DMS 273 (cell line): Measurements from ENCODE around the gene CDC14B.
"Not testable (repeated sequence)": the region's sequence is repeated elsewhere in the genome, so short reads cannot be mapped to it uniquely, and the experiment has no call there.

Experiments
- DNase-seq: peaks from one replicate; lab custom pipeline; 2025; ENCODE audit not compliant: unreplicated experiment; lab: John Stamatoyannopoulos, UW

Gene CDC14B

GRCh38 chr9:96551403-96551802, 68.2 kb downstream of the CDC14B start:
- no peak for DNase-seq

GRCh38 chr9:96550659-96551058, 69.0 kb downstream of the CDC14B start:
- no peak for DNase-seq

- not testable (repeated sequence) for DNase-seq
Measured at GRCh38 chr9:96543131-96543530, 76.5 kb downstream of the CDC14B start.

GRCh38 chr9:96540106-96540505, 79.5 kb downstream of the CDC14B start:
- DNase-seq: no peak

- no peak for DNase-seq
Measured at GRCh38 chr9:96532173-96532572, 87.5 kb downstream of the CDC14B start.

- no peak for DNase-seq
Measured at GRCh38 chr9:96524764-96525163, 94.9 kb downstream of the CDC14B start.

GRCh38 chr9:96524045-96524444, 95.6 kb downstream of the CDC14B start:
- DNase-seq: no peak

GRCh38 chr9:96523374-96523773, 96.3 kb downstream of the CDC14B start:
- no peak for DNase-seq

GRCh38 chr9:96522366-96522765, 97.3 kb downstream of the CDC14B start:
- no peak for DNase-seq

- no peak for DNase-seq
Measured at GRCh38 chr9:96519787-96520186, 99.9 kb downstream of the CDC14B start.

- DNase-seq: no peak
Measured at GRCh38 chr9:96519095-96519494, 100.5 kb downstream of the CDC14B start.

GRCh38 chr9:96515621-96516470, 103.8 kb downstream of the CDC14B start:
- DNase-seq: peak; percentile 24

GRCh38 chr9:96514800-96515158, 104.9 kb downstream of the CDC14B start:
- DNase-seq: no peak

- no peak for DNase-seq
Measured at GRCh38 chr9:96514108-96514799, 105.4 kb downstream of the CDC14B start.

- DNase-seq: no peak
Measured at GRCh38 chr9:96513622-96514021, 106.0 kb downstream of the CDC14B start.

GRCh38 chr9:96512240-96512639, 107.4 kb downstream of the CDC14B start:
- no peak for DNase-seq

- no peak for DNase-seq
Measured at GRCh38 chr9:96510258-96510657, 109.4 kb downstream of the CDC14B start.

GRCh38 chr9:96509848-96510247, 109.8 kb downstream of the CDC14B start:
- no peak for DNase-seq

GRCh38 chr9:96509026-96509425, 110.6 kb downstream of the CDC14B start:
- no peak for DNase-seq

GRCh38 chr9:96508227-96508940, 111.3 kb downstream of the CDC14B start:
- DNase-seq: no peak

- DNase-seq: no peak
Measured at GRCh38 chr9:96505316-96505991, 114.2 kb downstream of the CDC14B start.
